Parathyroid adenoma (tissue), 2 donors: Measurements from ENCODE around the gene CARD16.

Experiments used
- H2AFZ ChIP-seq: fragments of 300-600 bp; sonication (generic); one replicate; pipeline ENCODE4 v1.7.0; 2017; ENCODE audit warnings: antibody characterized with exemption, mild to moderate bottlenecking
- H3K27ac ChIP-seq: fragments of 300-600 bp; sonication (generic); one replicate; pipeline ENCODE4 v1.7.0; 2017
- H3K27me3 ChIP-seq: fragments of 300-600 bp; sonication (generic); one replicate; pipeline ENCODE4 v1.7.0; 2017; ENCODE audit warnings: low read length; ENCODE audit not compliant: control insufficient read depth, insufficient read depth
- H3K36me3 ChIP-seq: fragments of 300-600 bp; sonication (generic); one replicate; pipeline ENCODE4 v1.7.0; 2017; ENCODE audit warnings: low read length; ENCODE audit not compliant: control insufficient read depth, insufficient read depth
- H3K4me1 ChIP-seq: fragments of 300-600 bp; sonication (generic); one replicate; pipeline ENCODE4 v1.7.0; 2017; ENCODE audit warnings: control low read depth
- H3K4me2 ChIP-seq: fragments of 300-600 bp; sonication (generic); one replicate; pipeline ENCODE4 v1.7.0; 2017; ENCODE audit warnings: low read length
- H3K4me3 ChIP-seq: fragments of 300-600 bp; sonication (generic); one replicate; pipeline ENCODE4 v1.7.0; 2017; ENCODE audit warnings: low read depth, low read length
- H3K79me2 ChIP-seq: fragments of 300-600 bp; sonication (generic); one replicate; pipeline ENCODE4 v1.7.0; 2017; ENCODE audit warnings: control low read depth
- H3K9ac ChIP-seq: fragments of 300-600 bp; sonication (generic); one replicate; pipeline ENCODE4 v1.7.0; 2017; ENCODE audit warnings: mild to moderate bottlenecking
- H3K9me3 ChIP-seq: fragments of 300-600 bp; sonication (generic); one replicate; pipeline ENCODE4 v1.7.0; 2017; ENCODE audit warnings: low read length; ENCODE audit not compliant: control insufficient read depth
- TF ChIP-seq, protein P1 (sequence below): fragments of 300-600 bp; sonication (generic); IDR thresholded peaks from one replicate; pipeline ENCODE4 v1.7.0; 2017; ENCODE audit warnings: antibody characterized with exemption, mild to moderate bottlenecking
- donor health status: primary hyperparathyroidism.

The CARD16 gene

DNA sequence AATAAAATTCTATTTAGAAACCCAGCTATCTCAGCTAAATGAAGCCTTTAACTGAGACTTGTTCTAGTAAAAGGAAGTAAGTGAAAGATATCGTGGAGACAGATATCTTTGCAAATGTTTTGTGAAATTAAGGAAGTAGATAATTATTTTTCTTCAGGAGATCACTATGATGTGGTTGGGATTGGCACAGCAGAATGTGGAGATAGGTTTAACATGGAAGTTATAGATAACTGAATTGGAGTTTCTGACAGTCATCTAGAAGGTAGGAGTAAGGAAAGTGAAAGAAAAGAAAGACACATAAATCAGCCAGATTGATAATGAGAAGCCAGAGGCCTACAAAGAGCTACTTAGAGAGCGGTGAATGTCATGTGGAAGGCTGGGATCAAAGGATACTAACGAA, 17.5 kb downstream of the CARD16 start:
- Histone ChIP-seq H3K36me3 (no peaks in the 10 kb centered on the region), H3K4me1 (no peaks in the 10 kb centered on the region), H3K79me2 (no peaks in the 10 kb centered on the region), H3K9ac (no peak overlapping the region), H3K9me3 (no peaks in the 10 kb centered on the region), H3K4me2 (no peak overlapping the region), H3K27me3 (no peaks in the 10 kb centered on the region), H2AFZ (no peak overlapping the region), H3K4me3 (no peak overlapping the region), H3K27ac (no peak overlapping the region)
- TF ChIP-seq, protein P1, sequence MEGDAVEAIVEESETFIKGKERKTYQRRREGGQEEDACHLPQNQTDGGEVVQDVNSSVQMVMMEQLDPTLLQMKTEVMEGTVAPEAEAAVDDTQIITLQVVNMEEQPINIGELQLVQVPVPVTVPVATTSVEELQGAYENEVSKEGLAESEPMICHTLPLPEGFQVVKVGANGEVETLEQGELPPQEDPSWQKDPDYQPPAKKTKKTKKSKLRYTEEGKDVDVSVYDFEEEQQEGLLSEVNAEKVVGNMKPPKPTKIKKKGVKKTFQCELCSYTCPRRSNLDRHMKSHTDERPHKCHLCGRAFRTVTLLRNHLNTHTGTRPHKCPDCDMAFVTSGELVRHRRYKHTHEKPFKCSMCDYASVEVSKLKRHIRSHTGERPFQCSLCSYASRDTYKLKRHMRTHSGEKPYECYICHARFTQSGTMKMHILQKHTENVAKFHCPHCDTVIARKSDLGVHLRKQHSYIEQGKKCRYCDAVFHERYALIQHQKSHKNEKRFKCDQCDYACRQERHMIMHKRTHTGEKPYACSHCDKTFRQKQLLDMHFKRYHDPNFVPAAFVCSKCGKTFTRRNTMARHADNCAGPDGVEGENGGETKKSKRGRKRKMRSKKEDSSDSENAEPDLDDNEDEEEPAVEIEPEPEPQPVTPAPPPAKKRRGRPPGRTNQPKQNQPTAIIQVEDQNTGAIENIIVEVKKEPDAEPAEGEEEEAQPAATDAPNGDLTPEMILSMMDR: no peak

DNA sequence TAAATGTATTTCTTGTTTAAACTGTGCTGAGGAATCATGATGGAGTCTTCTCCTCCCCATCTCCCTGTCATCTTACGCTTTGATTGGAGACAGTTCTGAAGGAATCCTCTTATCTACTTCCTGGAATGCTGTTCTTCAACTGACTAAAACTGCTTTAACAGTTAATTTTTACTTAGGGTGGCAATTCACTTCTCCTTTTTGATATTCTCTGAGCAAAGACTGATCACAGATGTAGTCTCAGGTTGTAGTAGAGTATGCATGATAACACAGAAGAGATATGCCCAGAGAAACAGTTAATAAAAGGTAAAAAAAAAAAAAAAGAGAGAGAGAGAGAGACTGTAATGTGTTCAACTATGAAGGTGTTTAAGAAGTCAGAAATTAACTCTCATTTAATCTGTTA, 20.7 kb downstream of the CARD16 start:
- H2AFZ ChIP-seq: no peak overlapping the region
- no peak overlapping the region for H3K4me2 ChIP-seq
- no peaks in the 10 kb centered on the region for H3K27me3 ChIP-seq
- no peak overlapping the region for H3K4me3 ChIP-seq
- no peak overlapping the region for H3K9ac ChIP-seq
- no peak overlapping the region for H3K27ac ChIP-seq
- no peaks in the 10 kb centered on the region for H3K9me3 ChIP-seq
- H3K79me2 ChIP-seq: no peaks in the 10 kb centered on the region
- H3K4me1 ChIP-seq: no peaks in the 10 kb centered on the region
- TF ChIP-seq, protein P1: no peak
- H3K36me3 ChIP-seq: no peaks in the 10 kb centered on the region

DNA sequence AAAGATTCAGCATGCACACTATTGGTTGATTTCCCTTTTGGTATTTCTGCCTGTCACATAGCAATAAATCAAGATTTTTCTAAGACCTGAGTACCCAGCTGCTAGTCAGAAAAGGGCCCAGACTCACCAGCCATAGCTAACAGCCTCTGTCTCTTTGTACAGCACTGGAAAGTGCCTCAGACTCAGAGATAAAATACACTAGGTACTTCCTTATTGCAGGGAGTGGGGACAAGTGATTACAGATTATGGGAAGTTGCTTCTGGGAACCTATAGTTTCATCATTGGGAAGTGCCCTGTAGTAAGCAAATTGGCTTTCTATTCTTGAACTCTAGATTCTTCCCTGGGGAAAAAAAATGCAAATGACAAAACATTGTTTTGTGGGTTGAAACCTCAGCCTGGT, 22.1 kb downstream of the CARD16 start, which contains the start of gene CASP5:
Gene CASP5 (minus strand): TSS at position 166 of the 400 bp plus-strand sequence. CDS start 32 bp downstream, at position 134.
- Histone ChIP-seq H3K9me3 (no peaks in the 10 kb centered on the region), H3K4me1 (no peaks in the 10 kb centered on the region), H3K79me2 (no peaks in the 10 kb centered on the region), H3K9ac (no peak within 1 kb of the TSS), H3K4me2 (no peak within 1 kb of the TSS), H2AFZ (no peak within 1 kb of the TSS), H3K27ac (no peak within 1 kb of the TSS), H3K36me3 (no peaks in the 10 kb centered on the region), H3K27me3 (no peaks in the 10 kb centered on the region), H3K4me3 (no peak within 1 kb of the TSS)
- TF ChIP-seq, protein P1: no peak

DNA sequence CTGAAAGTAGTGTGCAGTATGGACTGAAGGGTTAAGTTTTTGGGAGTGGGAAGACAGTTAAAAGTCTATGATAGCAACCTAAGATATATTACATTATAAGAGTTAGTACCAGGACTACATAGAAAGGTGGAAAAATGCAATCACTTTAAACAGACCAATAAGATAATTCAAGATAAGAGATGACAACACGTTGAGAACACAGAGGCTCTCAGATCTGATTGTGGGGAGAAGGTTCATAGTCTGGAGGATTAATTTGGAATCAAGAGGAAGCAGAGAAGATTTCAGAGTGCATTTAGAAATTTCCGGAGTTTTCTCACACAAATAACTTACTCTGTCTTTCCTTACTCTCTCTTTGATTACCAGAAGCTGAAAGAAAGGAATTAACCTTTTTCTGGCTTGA, 22.6 kb downstream of the CARD16 start:
- no peaks in the 10 kb centered on the region for H3K4me1 ChIP-seq
- H3K79me2 ChIP-seq: no peaks in the 10 kb centered on the region
- no peak overlapping the region for H3K9ac ChIP-seq
- no peak overlapping the region for H2AFZ ChIP-seq
- no peak overlapping the region for H3K4me2 ChIP-seq
- H3K27me3 ChIP-seq: no peaks in the 10 kb centered on the region
- TF ChIP-seq, protein P1: no peak
- no peaks in the 10 kb centered on the region for H3K36me3 ChIP-seq
- H3K4me3 ChIP-seq: no peak overlapping the region
- H3K27ac ChIP-seq: no peak overlapping the region
- no peaks in the 10 kb centered on the region for H3K9me3 ChIP-seq

DNA sequence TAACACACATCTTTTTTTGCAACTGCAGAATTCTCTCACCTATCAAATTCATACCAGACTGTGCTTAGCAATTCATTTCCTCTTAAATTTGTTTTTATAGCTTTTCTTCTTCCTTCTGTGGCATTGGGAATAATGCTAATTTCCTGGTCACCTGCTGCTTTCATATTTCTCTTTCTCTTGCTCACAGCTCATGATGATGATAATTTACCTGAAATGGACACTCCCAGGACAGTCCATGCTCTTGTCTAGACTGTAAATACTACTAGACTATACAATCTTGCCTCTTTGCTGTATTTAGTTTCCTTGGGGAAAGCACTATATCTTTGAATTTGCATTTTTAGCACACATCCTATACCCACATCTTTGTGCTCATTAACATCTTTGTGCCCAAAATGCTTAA, 37.7 kb downstream of the CARD16 start:
- TF ChIP-seq, protein P1: no peak

More for the DNA sequence above, 37.7 kb downstream of the CARD16 start:
- Histone ChIP-seq H3K36me3 (no peaks in the 10 kb centered on the region), H3K79me2 (no peaks in the 10 kb centered on the region), H2AFZ (no peak overlapping the region), H3K9me3 (no peaks in the 10 kb centered on the region), H3K27ac (no peak overlapping the region), H3K4me1 (no peaks in the 10 kb centered on the region), H3K27me3 (no peaks in the 10 kb centered on the region), H3K4me3 (no peak overlapping the region), H3K9ac (no peak overlapping the region), H3K4me2 (no peak overlapping the region)
